ENCODE data around the gene PRSS1.
"Not testable (repeated sequence)": the region's sequence is repeated elsewhere in the genome, so short reads cannot be mapped to it uniquely, and the experiment has no call there.

Gene PRSS1

DNA sequence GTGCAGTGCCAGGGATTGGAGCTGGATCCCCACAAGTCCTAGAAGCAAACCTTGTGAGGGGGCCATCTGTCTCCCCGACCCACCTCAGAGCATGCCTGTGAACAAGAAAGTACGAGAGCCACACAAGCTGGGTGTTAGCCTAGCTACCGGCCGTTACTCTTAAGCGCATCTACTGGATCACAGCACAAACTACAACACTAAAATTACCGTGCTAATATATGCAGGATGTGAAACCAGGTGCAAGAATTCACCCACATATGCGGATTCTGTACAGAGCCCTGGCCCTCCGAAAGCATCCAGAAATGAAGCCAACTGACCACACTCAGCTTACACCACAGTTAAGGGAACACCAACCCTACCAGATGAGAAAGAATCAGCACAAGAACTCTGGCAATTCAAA, 16.0 kb upstream of the PRSS1 start:
- no peaks in the 10 kb centered on the region for H3K27me3 ChIP-seq (ENCODE audit: insufficient read depth, poor library complexity, severe bottlenecking)
- no peak overlapping the region for H3K27ac ChIP-seq (replicated peaks)
- DNase-seq (ENCODE audit: low read depth in 1 of 2, low spot score in 1 of 2), result no peak
- TF ChIP-seq, protein P1, sequence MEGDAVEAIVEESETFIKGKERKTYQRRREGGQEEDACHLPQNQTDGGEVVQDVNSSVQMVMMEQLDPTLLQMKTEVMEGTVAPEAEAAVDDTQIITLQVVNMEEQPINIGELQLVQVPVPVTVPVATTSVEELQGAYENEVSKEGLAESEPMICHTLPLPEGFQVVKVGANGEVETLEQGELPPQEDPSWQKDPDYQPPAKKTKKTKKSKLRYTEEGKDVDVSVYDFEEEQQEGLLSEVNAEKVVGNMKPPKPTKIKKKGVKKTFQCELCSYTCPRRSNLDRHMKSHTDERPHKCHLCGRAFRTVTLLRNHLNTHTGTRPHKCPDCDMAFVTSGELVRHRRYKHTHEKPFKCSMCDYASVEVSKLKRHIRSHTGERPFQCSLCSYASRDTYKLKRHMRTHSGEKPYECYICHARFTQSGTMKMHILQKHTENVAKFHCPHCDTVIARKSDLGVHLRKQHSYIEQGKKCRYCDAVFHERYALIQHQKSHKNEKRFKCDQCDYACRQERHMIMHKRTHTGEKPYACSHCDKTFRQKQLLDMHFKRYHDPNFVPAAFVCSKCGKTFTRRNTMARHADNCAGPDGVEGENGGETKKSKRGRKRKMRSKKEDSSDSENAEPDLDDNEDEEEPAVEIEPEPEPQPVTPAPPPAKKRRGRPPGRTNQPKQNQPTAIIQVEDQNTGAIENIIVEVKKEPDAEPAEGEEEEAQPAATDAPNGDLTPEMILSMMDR (IDR thresholded peaks at IDR 0.05; ENCODE audit: insufficient read depth, low read length), result no peak
- TF ChIP-seq SPI1 (IDR thresholded peaks at IDR 0.05; ENCODE audit: borderline replicate concordance, low read depth), result no peak
- H3K4me3 ChIP-seq (replicated peaks; ENCODE audit: insufficient read depth, low read length), result no peak overlapping the region

DNA sequence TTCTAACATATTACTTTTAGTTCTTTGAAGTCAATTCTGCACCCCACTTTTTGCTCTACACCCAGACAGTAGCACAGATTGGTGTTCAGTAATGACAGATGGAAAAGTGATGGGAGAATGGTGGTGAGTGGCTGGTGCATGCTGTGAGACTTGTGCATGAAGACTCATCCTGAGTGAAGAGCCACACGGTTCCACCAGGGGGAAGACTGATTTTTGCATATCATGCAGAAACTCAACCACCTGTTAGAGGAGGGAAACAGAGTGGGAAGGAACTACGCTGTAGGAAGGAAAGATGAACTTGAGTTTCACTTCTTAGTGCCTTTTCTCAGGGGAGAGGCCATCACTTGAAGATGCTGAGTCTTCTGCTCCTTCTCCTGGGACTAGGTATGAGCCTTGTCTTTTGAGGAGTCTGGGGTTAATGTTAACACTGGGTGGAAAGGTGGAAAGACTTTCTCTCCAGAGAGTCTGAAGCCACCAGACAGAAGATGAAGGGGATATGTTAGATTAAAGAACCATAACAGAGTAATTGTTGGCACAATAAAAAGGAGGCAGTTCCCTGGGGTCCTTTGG, 9.3 kb upstream of the PRSS1 start:
- H3K4me3 ChIP-seq (replicated peaks; ENCODE audit: insufficient read depth, low read length), result no peak overlapping the region
- no peak overlapping the region for H3K27ac ChIP-seq (replicated peaks)
- no peak for DNase-seq (ENCODE audit: low read depth in 1 of 2, low spot score in 1 of 2)
- H3K27me3 ChIP-seq (ENCODE audit: insufficient read depth, poor library complexity, severe bottlenecking), result no peaks in the 10 kb centered on the region
- TF ChIP-seq SPI1 (IDR thresholded peaks at IDR 0.05; ENCODE audit: borderline replicate concordance, low read depth) (no peak), GABPA (IDR thresholded peaks at IDR 0.05; ENCODE audit: low read depth) (no peak), POLR2AphosphoS5 (IDR thresholded peaks at IDR 0.05; ENCODE audit: low read depth) (no peak)
- TF ChIP-seq, protein P2, sequence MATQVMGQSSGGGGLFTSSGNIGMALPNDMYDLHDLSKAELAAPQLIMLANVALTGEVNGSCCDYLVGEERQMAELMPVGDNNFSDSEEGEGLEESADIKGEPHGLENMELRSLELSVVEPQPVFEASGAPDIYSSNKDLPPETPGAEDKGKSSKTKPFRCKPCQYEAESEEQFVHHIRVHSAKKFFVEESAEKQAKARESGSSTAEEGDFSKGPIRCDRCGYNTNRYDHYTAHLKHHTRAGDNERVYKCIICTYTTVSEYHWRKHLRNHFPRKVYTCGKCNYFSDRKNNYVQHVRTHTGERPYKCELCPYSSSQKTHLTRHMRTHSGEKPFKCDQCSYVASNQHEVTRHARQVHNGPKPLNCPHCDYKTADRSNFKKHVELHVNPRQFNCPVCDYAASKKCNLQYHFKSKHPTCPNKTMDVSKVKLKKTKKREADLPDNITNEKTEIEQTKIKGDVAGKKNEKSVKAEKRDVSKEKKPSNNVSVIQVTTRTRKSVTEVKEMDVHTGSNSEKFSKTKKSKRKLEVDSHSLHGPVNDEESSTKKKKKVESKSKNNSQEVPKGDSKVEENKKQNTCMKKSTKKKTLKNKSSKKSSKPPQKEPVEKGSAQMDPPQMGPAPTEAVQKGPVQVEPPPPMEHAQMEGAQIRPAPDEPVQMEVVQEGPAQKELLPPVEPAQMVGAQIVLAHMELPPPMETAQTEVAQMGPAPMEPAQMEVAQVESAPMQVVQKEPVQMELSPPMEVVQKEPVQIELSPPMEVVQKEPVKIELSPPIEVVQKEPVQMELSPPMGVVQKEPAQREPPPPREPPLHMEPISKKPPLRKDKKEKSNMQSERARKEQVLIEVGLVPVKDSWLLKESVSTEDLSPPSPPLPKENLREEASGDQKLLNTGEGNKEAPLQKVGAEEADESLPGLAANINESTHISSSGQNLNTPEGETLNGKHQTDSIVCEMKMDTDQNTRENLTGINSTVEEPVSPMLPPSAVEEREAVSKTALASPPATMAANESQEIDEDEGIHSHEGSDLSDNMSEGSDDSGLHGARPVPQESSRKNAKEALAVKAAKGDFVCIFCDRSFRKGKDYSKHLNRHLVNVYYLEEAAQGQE (IDR thresholded peaks at IDR 0.05; ENCODE audit: insufficient replicate concordance, low read depth), result no peak
- TF ChIP-seq, protein P1 (IDR thresholded peaks at IDR 0.05; ENCODE audit: insufficient read depth, low read length), result no peak

DNA sequence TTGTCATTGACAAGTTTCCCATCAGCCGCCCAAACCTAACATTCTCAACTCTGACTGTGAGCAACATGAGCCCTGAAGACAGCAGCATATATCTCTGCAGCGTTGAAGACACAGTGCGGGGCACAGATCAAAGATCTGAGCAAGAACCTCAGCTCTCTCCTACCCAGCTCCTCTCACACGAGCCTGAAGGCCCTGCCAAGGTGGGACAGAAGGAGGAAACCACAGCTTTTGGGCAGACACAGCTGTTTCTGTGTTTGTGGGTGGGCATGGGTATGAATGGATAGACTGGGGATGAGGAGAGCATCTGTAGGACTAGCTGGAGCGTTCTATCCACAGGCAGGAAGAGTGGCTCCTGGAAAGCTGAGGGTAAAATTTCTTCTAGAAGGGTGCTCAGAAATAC, 8.5 kb upstream of the PRSS1 start:
- no peak for TF ChIP-seq POLR2AphosphoS5 (IDR thresholded peaks at IDR 0.05; ENCODE audit: low read depth)
- no peaks in the 10 kb centered on the region for H3K27me3 ChIP-seq (ENCODE audit: insufficient read depth, poor library complexity, severe bottlenecking)
- H3K27ac ChIP-seq (replicated peaks), result no peak overlapping the region
- no peak for DNase-seq (ENCODE audit: low read depth in 1 of 2, low spot score in 1 of 2)
- H3K4me3 ChIP-seq (replicated peaks; ENCODE audit: insufficient read depth, low read length), result no peak overlapping the region

DNA sequence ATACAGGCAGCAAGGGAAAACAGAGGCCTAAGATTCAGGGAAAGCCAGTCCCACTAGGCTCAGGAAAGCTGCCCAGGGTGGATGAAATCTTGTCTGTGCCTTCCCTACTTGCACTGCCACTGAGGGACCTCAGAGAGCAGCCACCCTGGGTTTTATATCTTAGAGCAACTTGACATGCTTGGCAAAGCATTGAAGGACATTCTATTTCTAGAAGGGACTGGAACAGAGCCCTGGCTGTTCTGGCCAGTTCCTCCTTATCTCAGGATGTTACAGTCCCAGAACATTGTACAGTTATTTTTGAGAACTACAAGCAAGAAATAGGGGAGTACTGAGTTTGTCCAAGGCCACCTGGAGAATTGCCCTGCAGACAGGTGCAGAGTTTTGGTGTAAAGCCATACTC, 7.3 kb upstream of the PRSS1 start:
- not testable (repeated sequence) for H3K27me3 ChIP-seq (ENCODE audit: insufficient read depth, poor library complexity, severe bottlenecking); H3K27ac ChIP-seq (replicated peaks); H3K4me3 ChIP-seq (replicated peaks; ENCODE audit: insufficient read depth, low read length); DNase-seq (ENCODE audit: low read depth in 1 of 2, low spot score in 1 of 2)

DNA sequence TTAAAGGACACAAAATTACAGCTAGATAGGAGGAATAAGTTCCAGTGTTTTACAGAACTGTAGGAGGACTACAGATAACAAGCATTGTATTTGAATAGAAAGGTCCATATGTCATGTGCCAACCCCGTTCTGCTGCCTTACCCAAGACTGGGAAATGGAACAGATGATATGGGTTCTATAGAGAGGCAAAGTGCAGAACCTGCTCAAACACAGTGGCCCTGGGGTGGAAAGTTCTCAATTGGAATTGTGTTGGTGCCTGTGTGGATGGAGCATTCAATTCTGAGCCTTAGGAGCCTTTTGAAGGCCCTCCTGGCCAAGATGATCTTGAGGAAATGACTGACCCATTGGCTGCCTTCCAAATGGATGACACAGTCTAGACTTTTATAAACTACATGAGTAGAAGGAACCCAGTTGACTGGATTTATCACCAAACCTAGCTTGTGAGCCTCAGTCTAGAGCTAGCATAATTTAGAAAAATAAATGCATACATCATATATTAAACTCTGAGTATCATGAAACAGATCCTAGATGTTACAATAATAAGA, 4.1 kb upstream of the PRSS1 start:
- no peak overlapping the region for H3K27ac ChIP-seq (replicated peaks)
- TF ChIP-seq SPI1 (IDR thresholded peaks at IDR 0.05; ENCODE audit: borderline replicate concordance, low read depth), result no peak
- TF ChIP-seq GABPA (IDR thresholded peaks at IDR 0.05; ENCODE audit: low read depth), result no peak
- TF ChIP-seq POLR2AphosphoS5 (IDR thresholded peaks at IDR 0.05; ENCODE audit: low read depth), result no peak
- TF ChIP-seq, protein P2 (IDR thresholded peaks at IDR 0.05; ENCODE audit: insufficient replicate concordance, low read depth), result no peak
- TF ChIP-seq, protein P1 (IDR thresholded peaks at IDR 0.05; ENCODE audit: insufficient read depth, low read length), result no peak
- no peaks in the 10 kb centered on the region for H3K27me3 ChIP-seq (ENCODE audit: insufficient read depth, poor library complexity, severe bottlenecking)
- DNase-seq (ENCODE audit: low read depth in 1 of 2, low spot score in 1 of 2), result no peak
- H3K4me3 ChIP-seq (replicated peaks; ENCODE audit: insufficient read depth, low read length), result no peak overlapping the region

Data from HL-60 (cell line).